Measurements from ENCODE around the gene TCF19. TPM values are rescaled to one million over a fixed set of nuclear protein-coding genes. Genes with fewer than 3 reads are reported as not detected.

TCF19 gene
- total RNA-seq, 1 experiment from 2014 or later: 12.7 TPM

DNA sequence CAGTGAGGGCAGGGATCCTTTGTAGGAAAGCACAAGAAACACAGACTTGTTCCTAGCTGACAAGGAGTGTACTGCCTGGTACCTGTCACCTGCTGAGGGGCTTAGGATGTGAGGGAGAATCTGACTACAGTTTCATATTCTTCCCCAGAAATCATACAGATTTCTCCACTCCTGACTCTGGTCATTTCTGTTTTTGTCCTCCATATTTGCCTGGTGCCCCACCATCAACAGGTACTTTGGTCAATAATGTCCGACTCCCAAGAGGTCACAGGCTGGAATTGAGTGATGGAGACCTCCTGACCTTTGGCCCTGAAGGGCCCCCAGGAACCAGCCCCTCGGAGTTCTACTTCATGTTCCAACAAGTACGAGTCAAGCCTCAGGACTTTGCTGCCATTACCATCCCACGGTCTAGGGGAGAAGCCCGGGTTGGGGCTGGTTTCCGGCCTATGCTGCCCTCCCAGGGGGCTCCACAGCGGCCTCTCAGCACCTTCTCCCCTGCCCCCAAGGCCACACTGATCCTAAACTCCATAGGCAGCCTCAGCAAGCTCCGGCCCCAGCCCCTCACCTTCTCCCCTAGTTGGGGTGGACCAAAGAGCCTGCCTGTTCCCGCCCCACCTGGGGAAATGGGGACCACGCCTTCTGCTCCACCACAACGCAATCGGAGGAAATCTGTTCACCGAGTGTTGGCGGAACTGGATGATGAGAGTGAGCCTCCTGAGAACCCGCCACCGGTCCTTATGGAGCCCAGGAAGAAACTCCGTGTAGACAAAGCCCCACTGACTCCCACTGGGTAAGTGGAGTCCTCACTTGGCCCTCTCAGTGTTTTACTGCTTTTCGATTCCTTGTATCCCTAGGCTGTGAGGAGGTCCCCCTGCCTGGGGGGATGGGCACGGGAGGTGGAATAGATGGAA is 3.1 kb downstream of the TCF19 start:
- TF ChIP-seq ZNF671 (CRISPR knock-in tag; IDR thresholded peaks at IDR 0.05) (peak; percentile 26; the same call in 1 of the 2 replicates), NFATC4 (CRISPR knock-in tag; IDR thresholded peaks at IDR 0.05) (peak; percentile 47), ZNF416 (CRISPR knock-in tag; IDR thresholded peaks at IDR 0.05) (peak; percentile 44; the same call in 1 of the 2 replicates), ATF1 (CRISPR knock-in tag; IDR thresholded peaks at IDR 0.05) (no peak), JAZF1 (CRISPR knock-in tag; IDR thresholded peaks at IDR 0.05) (no peak), ZNF219 (CRISPR knock-in tag; IDR thresholded peaks at IDR 0.05; ENCODE audit: borderline replicate concordance) (no peak), ZNF121 (CRISPR knock-in tag; IDR thresholded peaks at IDR 0.05) (no peak), JUN (CRISPR knock-in tag; IDR thresholded peaks at IDR 0.05) (peak; percentile 43; the same call in 1 of the 2 replicates), ZNF423 (CRISPR knock-in tag; IDR thresholded peaks at IDR 0.05) (no peak), GRHL2 (CRISPR knock-in tag; IDR thresholded peaks at IDR 0.05; ENCODE audit: insufficient replicate concordance, severe bottlenecking) (no peak), TCF7 (CRISPR knock-in tag; IDR thresholded peaks at IDR 0.05; ENCODE audit: low read depth) (no peak), EMX1 (CRISPR knock-in tag; IDR thresholded peaks at IDR 0.05) (peak; percentile 72; the same call in 1 of the 2 replicates), TP53 (CRISPR knock-in tag; IDR thresholded peaks at IDR 0.05) (no peak), NFYB (CRISPR knock-in tag; conservative IDR thresholded peaks at IDR 0.05; ENCODE audit: low read depth) (no peak)
- TF ChIP-seq, protein P1, sequence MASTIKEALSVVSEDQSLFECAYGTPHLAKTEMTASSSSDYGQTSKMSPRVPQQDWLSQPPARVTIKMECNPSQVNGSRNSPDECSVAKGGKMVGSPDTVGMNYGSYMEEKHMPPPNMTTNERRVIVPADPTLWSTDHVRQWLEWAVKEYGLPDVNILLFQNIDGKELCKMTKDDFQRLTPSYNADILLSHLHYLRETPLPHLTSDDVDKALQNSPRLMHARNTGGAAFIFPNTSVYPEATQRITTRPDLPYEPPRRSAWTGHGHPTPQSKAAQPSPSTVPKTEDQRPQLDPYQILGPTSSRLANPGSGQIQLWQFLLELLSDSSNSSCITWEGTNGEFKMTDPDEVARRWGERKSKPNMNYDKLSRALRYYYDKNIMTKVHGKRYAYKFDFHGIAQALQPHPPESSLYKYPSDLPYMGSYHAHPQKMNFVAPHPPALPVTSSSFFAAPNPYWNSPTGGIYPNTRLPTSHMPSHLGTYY (CRISPR knock-in tag; IDR thresholded peaks at IDR 0.05): peak; percentile 46; the same call in 1 of the 2 replicates
- TF ChIP-seq, protein P2, sequence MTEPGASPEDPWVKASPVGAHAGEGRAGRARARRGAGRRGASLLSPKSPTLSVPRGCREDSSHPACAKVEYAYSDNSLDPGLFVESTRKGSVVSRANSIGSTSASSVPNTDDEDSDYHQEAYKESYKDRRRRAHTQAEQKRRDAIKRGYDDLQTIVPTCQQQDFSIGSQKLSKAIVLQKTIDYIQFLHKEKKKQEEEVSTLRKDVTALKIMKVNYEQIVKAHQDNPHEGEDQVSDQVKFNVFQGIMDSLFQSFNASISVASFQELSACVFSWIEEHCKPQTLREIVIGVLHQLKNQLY (CRISPR knock-in tag; IDR thresholded peaks at IDR 0.05): peak; percentile 33; the same call in 1 of the 2 replicates
- TF ChIP-seq, protein P3, sequence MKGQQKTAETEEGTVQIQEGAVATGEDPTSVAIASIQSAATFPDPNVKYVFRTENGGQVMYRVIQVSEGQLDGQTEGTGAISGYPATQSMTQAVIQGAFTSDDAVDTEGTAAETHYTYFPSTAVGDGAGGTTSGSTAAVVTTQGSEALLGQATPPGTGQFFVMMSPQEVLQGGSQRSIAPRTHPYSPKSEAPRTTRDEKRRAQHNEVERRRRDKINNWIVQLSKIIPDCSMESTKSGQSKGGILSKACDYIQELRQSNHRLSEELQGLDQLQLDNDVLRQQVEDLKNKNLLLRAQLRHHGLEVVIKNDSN (CRISPR knock-in tag; IDR thresholded peaks at IDR 0.05): no peak
- TF ChIP-seq, protein P4, sequence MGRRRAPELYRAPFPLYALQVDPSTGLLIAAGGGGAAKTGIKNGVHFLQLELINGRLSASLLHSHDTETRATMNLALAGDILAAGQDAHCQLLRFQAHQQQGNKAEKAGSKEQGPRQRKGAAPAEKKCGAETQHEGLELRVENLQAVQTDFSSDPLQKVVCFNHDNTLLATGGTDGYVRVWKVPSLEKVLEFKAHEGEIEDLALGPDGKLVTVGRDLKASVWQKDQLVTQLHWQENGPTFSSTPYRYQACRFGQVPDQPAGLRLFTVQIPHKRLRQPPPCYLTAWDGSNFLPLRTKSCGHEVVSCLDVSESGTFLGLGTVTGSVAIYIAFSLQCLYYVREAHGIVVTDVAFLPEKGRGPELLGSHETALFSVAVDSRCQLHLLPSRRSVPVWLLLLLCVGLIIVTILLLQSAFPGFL (CRISPR knock-in tag; IDR thresholded peaks at IDR 0.05; ENCODE audit: borderline replicate concordance): no peak
- TF ChIP-seq, protein P5, sequence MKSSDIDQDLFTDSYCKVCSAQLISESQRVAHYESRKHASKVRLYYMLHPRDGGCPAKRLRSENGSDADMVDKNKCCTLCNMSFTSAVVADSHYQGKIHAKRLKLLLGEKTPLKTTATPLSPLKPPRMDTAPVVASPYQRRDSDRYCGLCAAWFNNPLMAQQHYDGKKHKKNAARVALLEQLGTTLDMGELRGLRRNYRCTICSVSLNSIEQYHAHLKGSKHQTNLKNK (CRISPR knock-in tag; IDR thresholded peaks at IDR 0.05): peak; percentile 34
- TF ChIP-seq, protein P6, sequence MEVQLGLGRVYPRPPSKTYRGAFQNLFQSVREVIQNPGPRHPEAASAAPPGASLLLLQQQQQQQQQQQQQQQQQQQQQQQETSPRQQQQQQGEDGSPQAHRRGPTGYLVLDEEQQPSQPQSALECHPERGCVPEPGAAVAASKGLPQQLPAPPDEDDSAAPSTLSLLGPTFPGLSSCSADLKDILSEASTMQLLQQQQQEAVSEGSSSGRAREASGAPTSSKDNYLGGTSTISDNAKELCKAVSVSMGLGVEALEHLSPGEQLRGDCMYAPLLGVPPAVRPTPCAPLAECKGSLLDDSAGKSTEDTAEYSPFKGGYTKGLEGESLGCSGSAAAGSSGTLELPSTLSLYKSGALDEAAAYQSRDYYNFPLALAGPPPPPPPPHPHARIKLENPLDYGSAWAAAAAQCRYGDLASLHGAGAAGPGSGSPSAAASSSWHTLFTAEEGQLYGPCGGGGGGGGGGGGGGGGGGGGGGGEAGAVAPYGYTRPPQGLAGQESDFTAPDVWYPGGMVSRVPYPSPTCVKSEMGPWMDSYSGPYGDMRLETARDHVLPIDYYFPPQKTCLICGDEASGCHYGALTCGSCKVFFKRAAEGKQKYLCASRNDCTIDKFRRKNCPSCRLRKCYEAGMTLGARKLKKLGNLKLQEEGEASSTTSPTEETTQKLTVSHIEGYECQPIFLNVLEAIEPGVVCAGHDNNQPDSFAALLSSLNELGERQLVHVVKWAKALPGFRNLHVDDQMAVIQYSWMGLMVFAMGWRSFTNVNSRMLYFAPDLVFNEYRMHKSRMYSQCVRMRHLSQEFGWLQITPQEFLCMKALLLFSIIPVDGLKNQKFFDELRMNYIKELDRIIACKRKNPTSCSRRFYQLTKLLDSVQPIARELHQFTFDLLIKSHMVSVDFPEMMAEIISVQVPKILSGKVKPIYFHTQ (CRISPR knock-in tag; IDR thresholded peaks at IDR 0.05): peak; percentile 10; the same call in 1 of the 2 replicates
- TF ChIP-seq, protein P7, sequence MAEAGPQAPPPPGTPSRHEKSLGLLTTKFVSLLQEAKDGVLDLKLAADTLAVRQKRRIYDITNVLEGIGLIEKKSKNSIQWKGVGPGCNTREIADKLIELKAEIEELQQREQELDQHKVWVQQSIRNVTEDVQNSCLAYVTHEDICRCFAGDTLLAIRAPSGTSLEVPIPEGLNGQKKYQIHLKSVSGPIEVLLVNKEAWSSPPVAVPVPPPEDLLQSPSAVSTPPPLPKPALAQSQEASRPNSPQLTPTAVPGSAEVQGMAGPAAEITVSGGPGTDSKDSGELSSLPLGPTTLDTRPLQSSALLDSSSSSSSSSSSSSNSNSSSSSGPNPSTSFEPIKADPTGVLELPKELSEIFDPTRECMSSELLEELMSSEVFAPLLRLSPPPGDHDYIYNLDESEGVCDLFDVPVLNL (CRISPR knock-in tag; IDR thresholded peaks at IDR 0.05; ENCODE audit: borderline replicate concordance, low read depth): no peak
- TF ChIP-seq, protein P8, sequence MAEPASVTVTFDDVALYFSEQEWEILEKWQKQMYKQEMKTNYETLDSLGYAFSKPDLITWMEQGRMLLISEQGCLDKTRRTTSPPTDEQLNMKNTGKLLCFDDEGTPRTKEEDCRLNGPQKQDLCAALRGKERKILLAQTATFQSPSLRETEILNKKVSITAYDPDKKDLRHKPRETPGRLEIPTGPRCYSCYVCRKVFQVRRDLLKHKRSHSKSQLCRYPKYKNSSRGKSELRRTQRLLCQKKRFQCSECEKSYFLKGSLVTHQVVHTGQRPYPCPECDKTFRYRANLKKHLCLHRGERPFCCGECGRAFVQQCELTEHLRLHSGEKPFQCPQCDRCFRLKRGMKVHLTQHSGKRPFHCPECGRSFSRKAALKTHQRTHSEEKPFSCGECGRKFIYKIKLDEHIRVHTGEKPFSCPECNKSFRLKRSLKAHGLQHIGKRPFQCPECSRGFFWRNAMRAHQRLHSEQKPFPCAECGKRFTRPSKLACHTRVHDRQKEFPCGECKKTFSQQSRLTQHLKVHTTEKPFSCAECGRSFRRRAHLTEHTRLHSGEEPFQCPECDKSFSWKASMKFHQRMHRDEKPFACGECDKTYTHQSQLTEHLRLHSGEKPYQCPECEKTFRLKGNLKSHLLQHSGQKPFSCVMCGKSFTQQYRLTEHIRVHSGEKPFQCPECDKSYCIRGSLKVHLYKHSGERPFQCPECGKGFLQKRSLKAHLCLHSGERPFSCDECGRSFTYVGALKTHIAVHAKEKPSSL (CRISPR knock-in tag; conservative IDR thresholded peaks at IDR 0.05): peak; percentile 87
- ChIA-PET CTCF (interaction anchor here (1.0 to 3.0 kb wide), 3 partner anchors 9 to 205 kb away, joined by 4 to 16 read pairs (median 6); no protein-coding TSS in a partner anchor), POLR2A (interaction anchor here (0.7 to 3.6 kb wide), 3 partner anchors 11 to 32 kb away, joined by 5 to 44 read pairs (median 8); no protein-coding TSS in a partner anchor)
- Mint-ChIP-seq H3K4me1 (peaks cover 59% of the 10 kb centered on the region), H3K4me3 (no peak overlapping the region), H3K9me3 (no peaks in the 10 kb centered on the region), H3K27ac (peak overlapping the region; percentile 72), H3K36me3 (peaks cover 44% of the 10 kb centered on the region), H3K27me3 (ENCODE audit: low read depth) (no peaks in the 10 kb centered on the region)
- DNase-seq (ENCODE audit: low spot score) (no peak), ATAC-seq (no peak)

Measured in WTC11 (cell line).